AG20443 (cell line): ENCODE results near the gene VPS52.

Source experiments
- DNase-seq: peaks from one replicate; pipeline ENCODE4 v3.0.0; 2012; ENCODE audit warnings: low spot score, mixed read lengths

The VPS52 gene

GRCh38 chr6:33271468-33272274, at the start of gene VPS52, which contains the start of gene RPS18:
VPS52 (minus strand) TSS chr6:33271876; CDS start chr6:33271675, 201 bp downstream.
RPS18 (plus strand) TSS chr6:33272075; CDS start chr6:33272120, 45 bp downstream.
- DNase-seq, result peak; percentile 94

- no peak for DNase-seq
Observed at GRCh38 chr6:33321227-33321626, 49.6 kb upstream of the VPS52 start.

DNA sequence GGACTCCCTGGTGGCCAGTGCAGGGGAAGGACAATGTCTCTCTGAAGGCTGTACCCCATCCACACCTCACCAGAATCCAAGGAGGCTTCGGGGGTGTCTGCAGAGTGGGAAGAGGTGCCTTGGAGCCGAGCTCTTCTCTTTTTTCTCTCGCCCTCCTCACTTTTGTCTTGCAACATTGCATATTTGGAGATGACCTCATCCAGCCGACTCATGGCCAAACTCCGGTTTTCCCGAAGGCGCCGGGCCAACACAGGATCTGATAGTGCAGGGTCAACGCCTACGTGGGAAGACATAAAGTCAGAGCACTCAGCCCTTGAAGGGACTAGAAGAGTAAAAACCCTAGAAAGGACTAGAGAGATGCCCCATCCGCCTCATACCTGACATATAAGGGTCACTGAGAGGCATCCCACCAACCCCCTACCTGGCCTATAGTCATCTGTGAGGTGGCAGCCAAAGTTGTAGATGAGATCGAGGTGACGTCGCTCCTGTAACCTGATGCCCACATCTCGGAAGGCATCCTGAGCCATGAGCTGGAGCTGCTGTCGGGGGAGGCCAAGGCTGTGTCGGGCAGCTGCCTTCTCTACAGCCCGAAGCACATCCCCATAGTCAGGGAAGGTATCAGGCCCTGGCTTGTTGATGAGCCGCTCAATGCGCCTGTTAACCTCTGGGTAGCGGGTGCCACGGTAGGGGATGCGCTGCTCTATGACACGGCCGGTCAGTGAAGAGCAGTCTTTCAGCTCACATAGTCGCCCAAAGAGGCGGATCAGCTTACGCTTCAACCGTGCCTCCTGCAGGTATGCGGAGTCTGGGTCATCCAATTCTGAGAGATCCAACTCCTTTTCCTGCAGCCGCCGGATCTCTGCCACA, 48.9 kb upstream of the VPS52 start:
- DNase-seq, result peak; percentile 78

- no peak for DNase-seq
Observed at GRCh38 chr6:33319939-33320314, 48.3 kb upstream of the VPS52 start.

GRCh38 chr6:33318426-33319073, 46.9 kb upstream of the VPS52 start:
- DNase-seq, result no peak

DNA sequence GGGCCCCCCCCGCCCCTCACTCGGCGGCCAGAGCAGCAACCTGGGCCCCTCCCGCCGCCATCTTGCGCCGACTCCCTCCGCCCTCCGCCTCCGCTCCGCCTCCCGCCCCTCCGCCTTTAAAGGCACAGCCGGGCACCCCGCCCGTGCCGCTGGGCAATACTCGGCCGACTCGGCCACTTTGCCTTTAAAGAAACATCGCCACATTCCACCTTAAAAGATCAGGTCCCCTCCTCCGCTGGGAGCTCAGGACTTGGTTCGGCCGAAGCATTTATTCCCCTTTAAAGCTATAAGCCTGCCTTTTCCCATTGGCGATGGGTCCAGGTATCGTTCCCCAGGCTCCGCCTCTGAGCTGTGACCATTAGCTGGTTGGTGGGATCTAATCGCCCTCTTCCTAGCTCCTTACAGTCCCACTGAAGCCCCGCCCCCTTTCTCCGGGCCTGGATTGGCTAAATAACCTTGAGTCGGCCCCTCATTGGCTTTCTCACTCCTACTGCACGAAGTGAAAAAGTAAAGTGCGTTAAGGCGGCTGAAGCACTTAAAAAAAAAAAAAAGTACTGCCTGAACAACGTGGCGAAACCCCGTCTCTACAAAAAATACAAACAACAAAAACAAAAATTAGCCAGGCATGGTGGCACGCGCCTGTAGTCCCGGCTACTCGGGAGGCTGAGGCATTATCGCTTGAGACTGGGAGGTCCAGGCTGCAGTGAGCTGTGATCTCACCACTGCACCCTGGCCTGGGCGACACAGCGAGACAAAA, 46.2 kb upstream of the VPS52 start, which contains the start of gene ZBTB22:
TSS of gene ZBTB22 (minus strand) at position 76 of the 757 bp plus-strand sequence. CDS start 828 bp downstream, outside the sequence.
- peak; percentile 93 for DNase-seq

- DNase-seq, result peak; percentile 90
Observed at GRCh38 chr6:33317419-33317668, 45.7 kb upstream of the VPS52 start.

- DNase-seq, result no peak
Observed at GRCh38 chr6:33316603-33317418, 45.1 kb upstream of the VPS52 start.

DNA sequence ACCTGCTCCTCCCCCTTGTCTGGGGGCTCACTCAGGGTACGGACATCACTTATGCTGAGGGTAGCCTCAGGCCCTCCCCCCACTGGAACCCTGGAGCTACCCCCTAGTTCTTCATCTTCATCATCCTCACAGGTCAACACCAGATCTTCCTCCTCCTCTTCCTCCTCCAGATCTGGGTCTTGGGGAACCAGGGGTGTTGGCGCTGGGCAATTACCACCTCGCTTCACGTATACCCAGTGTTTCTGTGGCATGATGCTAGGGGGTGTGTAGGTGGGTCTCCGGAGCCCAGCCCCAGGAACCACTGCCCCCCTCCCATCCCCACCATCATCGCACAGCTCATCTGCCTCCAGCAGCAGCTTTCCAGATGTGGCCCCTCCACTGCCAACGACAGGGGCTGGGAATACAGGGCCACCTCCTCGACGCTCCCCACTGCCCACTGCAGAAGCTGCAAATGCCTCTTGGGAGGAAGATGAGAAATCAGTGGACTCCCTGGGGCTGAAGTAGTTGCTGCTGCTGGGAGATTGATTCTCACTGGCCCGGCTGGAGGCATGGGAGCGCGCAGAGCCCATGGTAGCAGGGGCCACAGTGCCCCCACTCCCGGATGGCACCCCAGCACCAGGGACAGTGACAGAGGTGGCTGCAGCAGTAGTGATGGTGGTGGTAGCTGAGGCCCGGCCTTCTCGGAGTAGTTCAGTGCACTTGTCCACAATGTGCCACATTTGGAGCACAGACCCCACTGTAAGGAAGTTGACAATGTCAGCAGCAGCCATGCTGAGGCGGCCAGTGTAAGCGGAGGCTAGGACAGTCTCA, 44.3 kb upstream of the VPS52 start:
- no peak for DNase-seq

- peak; percentile 21 for DNase-seq
Observed at GRCh38 chr6:33314943-33315792, 43.5 kb upstream of the VPS52 start.

DNA sequence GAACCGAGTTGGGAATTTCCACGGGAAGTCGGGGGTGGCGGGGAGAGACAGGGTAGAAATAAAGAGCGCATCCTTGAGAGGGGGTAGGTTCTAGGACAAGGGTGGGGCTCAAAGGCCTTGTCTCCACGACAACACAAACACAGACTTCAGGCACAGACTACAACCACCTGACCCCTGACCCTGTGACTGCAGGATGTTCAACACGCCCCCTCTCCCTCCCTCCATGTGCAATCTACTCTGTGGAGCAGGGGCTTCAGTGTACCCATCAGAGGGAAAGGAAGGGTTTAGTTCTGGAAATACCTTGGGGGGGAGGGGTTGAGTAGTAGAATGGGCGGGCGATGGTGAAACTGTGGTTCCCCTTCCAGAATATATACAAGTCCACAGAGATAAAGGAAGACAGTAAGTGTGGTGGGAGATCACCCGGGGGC, 42.9 kb upstream of the VPS52 start:
- DNase-seq, result peak; percentile 59

GRCh38 chr6:33313709-33314514, 42.2 kb upstream of the VPS52 start, which contains the start of gene TAPBP:
TAPBP (minus strand) TSS chr6:33314078; CDS start chr6:33314041, 37 bp downstream.
- peak; percentile 62 for DNase-seq

DNA sequence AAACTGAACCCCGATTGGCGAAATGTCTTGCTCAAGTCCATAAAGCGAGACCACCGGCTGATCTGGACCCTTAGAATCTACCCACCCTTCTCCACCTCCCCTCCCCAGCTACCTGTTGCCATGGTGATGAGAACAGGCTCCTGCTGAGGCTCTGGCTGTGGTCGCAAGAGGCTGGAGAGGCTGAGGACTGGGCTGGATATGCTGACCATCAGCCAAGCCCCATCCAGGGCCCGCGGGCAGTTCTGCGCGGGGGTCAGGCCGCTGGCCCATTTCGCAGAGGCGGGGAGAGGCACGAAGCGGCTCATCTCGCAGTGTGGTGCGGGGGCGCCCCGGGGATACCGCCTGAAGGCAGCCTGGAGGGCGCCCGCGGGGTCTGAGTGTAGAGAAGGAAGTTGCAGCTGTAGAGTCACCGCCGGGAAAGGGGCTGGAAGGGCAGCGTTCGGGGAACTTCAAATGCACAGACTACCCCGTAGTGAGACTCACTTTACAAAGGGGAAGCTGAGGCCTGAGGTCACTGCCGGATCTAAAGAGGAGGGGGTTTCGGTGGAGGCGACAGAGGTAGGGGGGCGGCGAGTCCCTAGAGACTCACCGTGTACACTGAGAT, 41.5 kb upstream of the VPS52 start:
- DNase-seq, result peak; percentile 49

GRCh38 chr6:33312361-33313104, 40.9 kb upstream of the VPS52 start:
- DNase-seq, result peak; percentile 63

GRCh38 chr6:33306356-33306755, 34.7 kb upstream of the VPS52 start:
- no peak for DNase-seq

- no peak for DNase-seq
Observed at GRCh38 chr6:33305052-33305451, 33.4 kb upstream of the VPS52 start.

- no peak for DNase-seq
Observed at GRCh38 chr6:33304216-33304615, 32.5 kb upstream of the VPS52 start.
